Panc1 (cell line): Measurements from ENCODE around the gene SDK1.

Experiments used
- CTCF ChIP-seq: fragments of 450-650 bp; IDR thresholded peaks from 2 replicates; pipeline ENCODE4 v1.5.1; 2017; ENCODE audit warnings: mild to moderate bottlenecking
- POLR2AphosphoS5 ChIP-seq: IDR thresholded peaks from 2 replicates; pipeline ENCODE4 v1.6.1; 2012; ENCODE audit warnings: mild to moderate bottlenecking, low read depth, low read length, moderate library complexity
- REST ChIP-seq, 2 experiments: IDR thresholded peaks; 2 replicates each; pipeline ENCODE4 v1.6.1; 2011 to 2012; ENCODE audit warnings: low read depth in 2 of 2, control low read depth in 1 of 2, low read length in 1 of 2, mild to moderate bottlenecking in 1 of 2, moderate library complexity in 1 of 2; ENCODE audit not compliant: insufficient read depth in 1 of 2

GRCh38 chr7:4246536-4246935, 945.5 kb downstream of the SDK1 start:
- TF ChIP-seq CTCF, result no peak
- no peak for TF ChIP-seq REST (IDR thresholded peaks at IDR 0.05; ENCODE audit: insufficient read depth in 1 of 2, low read depth in 2 of 2, low read length in 1 of 2)
- TF ChIP-seq POLR2AphosphoS5, result no peak
